Measurements from ENCODE around the gene RECK.
"Not testable (repeated sequence)": the region's sequence is repeated elsewhere in the genome, so short reads cannot be mapped to it uniquely, and the experiment has no call there.

Gene RECK, protein sequence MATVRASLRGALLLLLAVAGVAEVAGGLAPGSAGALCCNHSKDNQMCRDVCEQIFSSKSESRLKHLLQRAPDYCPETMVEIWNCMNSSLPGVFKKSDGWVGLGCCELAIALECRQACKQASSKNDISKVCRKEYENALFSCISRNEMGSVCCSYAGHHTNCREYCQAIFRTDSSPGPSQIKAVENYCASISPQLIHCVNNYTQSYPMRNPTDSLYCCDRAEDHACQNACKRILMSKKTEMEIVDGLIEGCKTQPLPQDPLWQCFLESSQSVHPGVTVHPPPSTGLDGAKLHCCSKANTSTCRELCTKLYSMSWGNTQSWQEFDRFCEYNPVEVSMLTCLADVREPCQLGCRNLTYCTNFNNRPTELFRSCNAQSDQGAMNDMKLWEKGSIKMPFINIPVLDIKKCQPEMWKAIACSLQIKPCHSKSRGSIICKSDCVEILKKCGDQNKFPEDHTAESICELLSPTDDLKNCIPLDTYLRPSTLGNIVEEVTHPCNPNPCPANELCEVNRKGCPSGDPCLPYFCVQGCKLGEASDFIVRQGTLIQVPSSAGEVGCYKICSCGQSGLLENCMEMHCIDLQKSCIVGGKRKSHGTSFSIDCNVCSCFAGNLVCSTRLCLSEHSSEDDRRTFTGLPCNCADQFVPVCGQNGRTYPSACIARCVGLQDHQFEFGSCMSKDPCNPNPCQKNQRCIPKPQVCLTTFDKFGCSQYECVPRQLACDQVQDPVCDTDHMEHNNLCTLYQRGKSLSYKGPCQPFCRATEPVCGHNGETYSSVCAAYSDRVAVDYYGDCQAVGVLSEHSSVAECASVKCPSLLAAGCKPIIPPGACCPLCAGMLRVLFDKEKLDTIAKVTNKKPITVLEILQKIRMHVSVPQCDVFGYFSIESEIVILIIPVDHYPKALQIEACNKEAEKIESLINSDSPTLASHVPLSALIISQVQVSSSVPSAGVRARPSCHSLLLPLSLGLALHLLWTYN

DNA sequence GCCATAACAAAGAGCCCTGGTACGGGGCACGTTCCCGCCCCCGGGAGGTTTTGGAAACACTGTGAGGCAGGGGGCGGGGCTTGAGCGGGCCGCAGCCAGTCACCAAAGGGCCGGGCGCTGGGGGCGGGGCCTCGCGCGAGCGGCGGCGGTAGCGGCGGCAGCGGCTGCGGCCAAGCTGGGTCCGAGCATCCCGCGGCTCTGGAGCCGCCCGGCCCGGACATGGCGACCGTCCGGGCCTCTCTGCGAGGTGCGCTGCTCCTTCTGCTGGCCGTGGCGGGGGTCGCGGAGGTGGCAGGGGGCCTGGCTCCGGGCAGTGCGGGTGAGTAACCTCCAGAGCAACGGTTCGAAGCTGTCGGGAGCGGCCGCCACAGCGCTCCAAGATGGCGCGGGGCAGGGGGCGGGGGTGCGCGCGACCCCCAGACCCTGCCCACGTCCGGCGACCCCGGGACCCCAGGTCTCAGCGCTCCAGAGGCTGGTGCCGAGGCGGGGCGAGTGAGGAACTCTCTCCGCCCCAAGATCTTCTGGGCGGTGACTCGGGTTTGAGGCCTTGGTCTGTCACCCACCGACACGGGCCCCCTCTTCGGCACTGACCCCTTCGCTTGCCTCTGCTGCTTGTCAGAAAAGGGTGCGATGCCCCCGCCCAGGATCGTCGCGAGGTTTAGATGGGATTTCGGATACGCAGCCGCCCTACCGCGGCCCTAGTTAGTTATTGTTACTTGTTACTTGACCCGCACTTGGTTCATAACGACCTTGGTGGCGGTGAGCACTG is at the start of gene RECK:
TSS of gene RECK (plus strand) at position 134 of the 769 bp plus-strand sequence. CDS start at position 220, 86 bp downstream.
- DNase-seq, result peak; percentile 90

DNA sequence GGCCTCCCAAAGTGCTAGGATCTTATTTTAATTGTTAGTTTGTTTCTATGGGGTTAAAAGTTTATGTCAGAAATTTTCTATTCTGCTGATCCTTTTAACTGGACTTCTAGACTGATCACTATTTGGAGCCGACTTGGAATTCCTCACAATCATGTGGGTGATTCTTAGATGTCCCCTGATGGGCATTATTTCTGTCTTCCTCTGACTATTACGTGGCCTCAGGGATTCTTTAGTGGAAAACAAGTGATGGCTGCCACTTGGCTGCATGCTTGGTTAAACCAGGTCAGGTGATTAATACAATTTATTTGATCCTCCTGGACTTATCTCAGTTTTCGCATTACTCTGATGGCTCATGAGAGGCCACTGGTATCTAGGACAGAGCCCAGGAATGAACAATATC is 46.6 kb upstream of the RECK start:
- DNase-seq, result no peak

- DNase-seq, result not testable (repeated sequence)
These were observed 43.6 kb upstream of the RECK start for GRCh38 chr9:35993136-35993535.

DNA sequence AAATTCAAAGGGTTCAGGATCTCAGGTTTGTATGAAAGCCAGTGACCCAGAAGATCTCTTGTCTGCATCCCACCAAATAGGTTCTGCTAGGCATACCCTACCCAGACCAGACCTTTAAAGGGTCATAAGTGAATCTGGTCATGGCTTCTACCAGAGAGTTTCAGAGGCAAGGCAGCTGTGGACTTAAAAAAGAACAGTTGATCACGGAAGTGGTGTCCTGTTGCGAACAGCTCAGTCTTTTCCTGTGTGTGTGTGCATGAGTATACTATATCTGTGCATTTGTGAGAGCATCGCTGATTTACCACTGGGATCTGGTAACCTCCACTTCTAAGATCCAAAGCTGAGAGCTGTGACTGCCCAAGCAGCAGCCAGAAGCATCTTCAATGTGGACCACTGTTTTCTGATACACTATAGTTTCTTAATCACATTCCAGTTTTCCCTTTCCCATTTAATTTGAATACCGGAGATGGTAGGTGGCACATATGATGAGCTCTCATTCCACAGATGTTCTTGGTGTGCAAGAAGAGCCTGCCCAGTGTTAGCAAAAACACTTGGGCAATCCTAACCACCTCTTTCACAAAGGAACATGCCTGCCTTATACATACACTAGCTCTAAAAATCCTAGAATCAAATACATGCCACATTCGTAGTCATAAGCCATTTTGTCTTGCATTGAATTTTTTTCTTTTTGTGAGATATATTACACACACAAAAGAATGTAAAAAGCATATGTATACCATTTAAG is 42.6 kb upstream of the RECK start:
- DNase-seq, result no peak

DNA sequence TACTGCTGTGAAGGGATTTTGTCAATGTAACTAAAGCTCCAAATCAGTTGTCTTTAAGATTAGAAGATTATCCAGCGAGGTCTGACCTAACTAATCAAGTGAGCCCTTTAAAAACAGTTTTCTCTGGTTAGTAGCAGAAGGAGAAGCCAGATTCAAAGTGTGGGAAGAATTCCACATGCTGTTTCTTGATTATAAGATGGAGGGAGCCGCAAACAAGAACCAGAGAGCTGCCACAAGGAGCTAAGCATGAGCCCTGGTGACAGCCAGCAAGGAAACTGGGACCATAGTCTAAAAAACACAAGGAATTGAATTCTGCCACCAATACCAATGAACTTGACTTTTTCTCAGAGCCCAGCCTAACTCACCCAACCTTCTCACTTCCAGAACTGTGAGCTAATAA is 41.8 kb upstream of the RECK start:
- DNase-seq, result no peak

DNA sequence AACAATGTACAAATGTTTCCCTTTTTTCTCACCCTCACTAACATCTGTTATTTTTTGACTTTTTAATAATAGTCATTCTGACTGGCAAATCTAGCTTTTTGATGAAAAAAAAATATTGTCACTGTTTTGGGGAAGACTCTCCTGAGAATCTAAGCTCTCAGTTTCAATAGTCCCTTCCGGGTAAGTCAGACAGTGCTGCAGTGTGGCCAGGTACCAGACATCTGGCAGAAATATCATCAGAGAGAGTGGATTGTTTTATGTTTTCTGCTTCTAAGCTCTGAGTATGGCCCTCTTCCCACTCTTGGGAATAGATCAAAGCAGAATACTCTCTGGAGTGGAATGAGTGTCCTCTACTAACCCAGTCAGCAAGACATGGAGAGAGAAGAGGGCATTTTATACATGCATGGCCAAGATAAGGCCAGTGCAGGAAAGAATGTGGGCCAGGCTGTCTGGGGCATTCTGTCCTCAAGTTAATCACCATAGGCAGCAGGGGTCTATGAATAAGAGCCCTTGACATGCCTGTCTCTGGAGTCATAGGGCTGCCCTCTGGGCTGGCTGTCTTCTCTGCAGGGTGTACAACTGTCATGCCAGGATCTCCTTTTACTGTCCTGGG is 40.2 kb upstream of the RECK start:
- peak; percentile 32 for DNase-seq

DNA sequence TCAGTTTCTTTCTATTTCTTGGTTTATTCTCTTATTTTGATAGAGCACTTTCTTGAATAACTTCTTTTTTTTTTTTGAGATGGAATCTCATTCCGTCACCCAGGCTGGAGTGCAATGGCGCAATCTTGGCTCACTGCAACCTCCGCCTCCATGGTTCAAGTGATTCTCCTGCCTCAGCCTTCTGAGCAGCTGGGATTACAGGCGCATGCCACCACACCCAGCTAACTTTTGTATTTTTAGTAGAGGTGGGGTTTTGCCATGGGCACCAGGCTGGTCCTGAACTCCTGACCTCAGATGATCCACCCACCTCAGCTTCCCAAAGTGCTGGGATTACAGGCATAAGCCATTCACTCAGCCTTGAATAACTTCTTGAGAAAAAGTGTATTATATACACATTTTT is 39.7 kb upstream of the RECK start:
- not testable (repeated sequence) for DNase-seq

DNA sequence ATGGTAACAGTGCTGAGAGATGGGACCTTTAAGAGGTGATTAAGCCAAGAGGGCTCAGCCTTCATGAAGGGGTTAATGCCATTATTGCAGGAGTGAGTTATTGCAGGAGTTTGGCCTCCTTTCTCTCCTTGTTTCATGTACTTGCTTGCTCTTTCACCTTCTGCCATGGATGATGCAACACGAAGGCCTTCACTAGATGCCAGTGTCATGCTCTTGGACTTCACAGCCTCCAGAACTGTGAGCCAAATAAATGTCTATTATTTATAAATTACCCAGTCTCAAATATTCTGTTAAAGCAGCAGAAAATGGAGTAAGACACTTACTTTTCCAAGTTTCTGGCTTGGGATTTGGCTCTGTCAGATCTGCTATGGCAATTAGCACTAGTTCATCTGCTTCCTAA is 38.4 kb upstream of the RECK start:
- no peak for DNase-seq

DNA sequence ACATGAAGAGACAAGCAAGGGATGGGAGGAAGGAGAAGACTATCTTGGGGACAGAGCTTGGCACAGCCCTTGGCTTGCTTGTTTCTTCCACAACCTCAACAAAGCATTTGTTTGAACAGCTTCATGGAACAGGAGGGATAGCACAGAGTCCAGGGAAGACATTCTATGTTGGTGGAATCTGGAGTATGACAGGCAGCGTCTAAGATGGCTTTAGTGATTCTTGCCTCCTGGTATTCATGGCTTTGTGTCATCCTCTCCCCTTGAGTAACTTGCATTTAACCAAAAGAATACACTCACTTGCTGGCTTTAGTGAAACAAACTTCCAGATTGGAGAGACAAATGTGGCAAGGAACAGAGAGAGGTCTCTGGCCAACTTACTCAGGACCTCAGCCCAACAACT is 30.8 kb upstream of the RECK start:
- DNase-seq, result no peak

- no peak for DNase-seq
These were observed 30.0 kb upstream of the RECK start for GRCh38 chr9:36006549-36007315.

DNA sequence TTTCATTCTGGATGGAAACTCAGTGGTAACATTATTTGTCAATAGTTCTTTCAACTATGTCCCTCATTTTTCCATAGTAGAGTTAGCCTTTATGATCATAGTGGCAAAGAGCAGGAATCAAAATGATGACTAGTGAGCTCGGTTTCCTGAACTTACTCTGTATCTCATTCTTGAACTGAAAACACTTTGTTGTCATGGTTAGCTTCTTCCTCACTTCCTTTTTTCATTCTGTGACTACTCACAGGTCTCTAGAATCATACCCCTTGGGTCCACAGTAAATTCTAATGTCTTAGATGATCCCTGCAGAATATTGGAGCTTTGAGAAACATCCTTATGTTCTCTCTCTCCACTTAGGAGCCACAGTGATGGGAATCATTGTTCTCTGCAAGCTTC is 29.4 kb upstream of the RECK start:
- no peak for DNase-seq

- DNase-seq, result no peak
These were observed 28.9 kb upstream of the RECK start for GRCh38 chr9:36007852-36008251.

GRCh38 chr9:36008774-36009300 is 27.9 kb upstream of the RECK start:
- peak; percentile 46 for DNase-seq

- no peak for DNase-seq
These were observed 25.3 kb upstream of the RECK start for GRCh38 chr9:36011379-36011778.

- no peak for DNase-seq
These were observed 19.4 kb upstream of the RECK start for GRCh38 chr9:36017278-36017677.

GRCh38 chr9:36018129-36018528 is 18.6 kb upstream of the RECK start:
- no peak for DNase-seq

DNA sequence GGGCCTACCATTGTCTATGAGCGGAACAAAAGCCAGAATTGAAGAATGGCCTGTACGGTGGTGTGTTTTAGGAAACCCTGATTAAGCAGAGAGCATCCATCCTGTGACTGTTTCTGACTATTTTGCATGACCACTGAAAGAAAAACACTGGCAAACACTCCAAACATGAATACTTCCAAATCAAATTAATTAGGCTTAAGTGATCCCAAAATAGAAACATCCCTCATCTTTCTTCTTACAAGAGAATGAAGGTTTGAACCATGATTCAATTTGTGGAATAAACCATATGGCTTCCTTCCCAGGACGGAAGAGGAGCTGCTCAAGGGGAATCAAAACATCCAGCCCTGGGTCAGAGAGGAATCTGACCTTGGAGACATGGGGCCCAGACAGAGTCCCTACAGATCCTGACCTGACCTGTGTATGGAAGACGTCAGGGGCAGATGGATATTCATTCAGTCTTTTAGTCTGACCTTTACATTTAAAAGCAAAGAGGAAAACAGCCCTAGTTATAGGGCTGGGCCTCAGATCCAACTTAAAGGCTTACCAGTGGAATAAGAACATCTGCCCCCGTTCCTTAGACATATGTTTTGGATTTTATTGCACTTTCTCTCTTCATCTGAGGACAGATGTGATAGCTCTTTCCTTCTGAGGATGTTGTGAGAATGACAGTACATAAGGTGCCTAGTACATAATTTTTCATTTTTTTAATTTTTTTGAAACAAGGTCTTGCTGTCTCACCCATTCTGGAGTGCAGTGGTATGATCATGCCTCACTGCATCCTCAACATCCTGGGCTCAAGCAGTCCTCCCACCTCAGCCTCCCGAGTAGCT is 17.6 kb upstream of the RECK start:
- no peak for DNase-seq

DNA sequence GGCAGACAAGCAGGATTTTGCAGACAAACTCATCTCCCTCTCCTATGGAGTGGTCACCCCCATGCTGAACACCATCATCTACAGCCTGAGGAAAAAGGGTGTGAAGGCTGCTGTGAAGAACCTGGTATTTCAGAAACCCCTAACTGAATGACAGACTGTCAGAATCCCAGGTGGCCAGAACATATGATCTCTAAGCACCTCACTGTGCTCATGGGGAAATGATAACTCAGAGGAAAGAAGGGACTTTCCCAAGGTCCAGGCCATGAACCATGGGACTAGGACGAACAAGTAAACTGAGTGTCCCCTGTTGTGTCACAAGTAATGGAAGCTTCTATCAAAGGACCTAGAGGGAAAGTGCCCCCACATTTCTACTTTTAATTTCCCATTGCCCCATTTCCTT is 14.7 kb upstream of the RECK start:
- DNase-seq, result no peak

DNA sequence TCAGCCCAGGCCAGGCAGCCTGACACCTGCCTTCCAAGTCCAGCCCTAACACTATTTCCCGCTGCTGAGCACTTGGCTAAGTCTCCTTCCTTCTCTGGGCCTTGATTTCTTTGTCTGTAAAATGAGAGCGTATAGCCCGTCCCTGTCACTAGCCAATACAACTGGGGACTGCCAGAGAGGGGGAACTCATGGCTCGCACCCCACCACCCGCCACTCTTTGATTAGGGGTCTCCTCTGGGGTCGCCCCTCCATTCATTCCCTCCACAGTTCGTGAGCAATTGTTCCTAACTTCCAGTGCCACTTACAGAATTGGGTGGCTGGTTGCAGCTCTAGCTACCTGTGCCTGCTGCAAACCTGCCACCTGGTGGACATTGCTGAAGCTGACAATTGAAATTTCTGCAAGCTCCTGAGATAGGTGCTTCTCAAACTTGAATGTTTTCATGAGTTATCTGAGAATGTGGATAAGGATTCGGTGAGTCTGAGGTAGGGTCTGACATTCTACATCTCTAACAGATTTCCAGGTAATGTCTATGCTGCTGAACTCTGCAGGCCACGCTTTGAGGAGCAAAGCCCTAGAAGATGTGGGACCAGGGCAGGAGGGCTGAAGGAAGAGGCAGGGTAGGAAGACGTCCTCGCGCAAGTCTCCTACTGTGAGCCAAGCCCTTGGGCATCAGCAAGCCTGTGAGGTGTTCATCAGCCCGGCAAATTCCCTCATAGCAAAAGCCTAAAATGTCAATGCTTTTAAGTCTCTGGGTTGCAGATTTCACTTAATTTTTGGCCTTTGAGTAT is 13.3 kb upstream of the RECK start:
- DNase-seq, result peak; percentile 78

All from femur (tissue), 1 donor.